ENCODE results near the gene ST14. TPM values are rescaled to one million over a fixed set of nuclear protein-coding genes. Genes with fewer than 3 reads are reported as not detected.

Gene ST14
- total RNA-seq, 1 experiment from 2014 or later: 1.8 TPM

GRCh38 chr11:130199792-130200191 is 40.2 kb downstream of the ST14 start:
- H3K27ac ChIP-seq (ENCODE audit: low read length): no peak overlapping the region
- in situ Hi-C loops (cut with HindIII; ENCODE audit: low pct_unique_long_range_greater_than_20kb, low sequenced_read_pairs): no loop called here
- no TSS peak for BruUV-seq (replicated peaks)
- ChIA-PET POLR2A (no interaction called here), CTCF (no interaction called here)
- H3K4me1 ChIP-seq (ENCODE audit: control insufficient read depth, insufficient read depth, low read length): no peaks in the 10 kb centered on the region
- TF ChIP-seq CTCF (IDR thresholded peaks at IDR 0.05) (no peak), SIN3A (IDR thresholded peaks at IDR 0.05; ENCODE audit: borderline replicate concordance, insufficient read depth, low read depth, low read length) (no peak), TCF7L2 (IDR thresholded peaks at IDR 0.05; ENCODE audit: low read depth, low read length) (no peak), REST (IDR thresholded peaks at IDR 0.05; ENCODE audit: insufficient read depth in 1 of 2, low read depth in 2 of 2, low read length in 1 of 2) (no peak), POLR2AphosphoS5 (IDR thresholded peaks at IDR 0.05; ENCODE audit: low read depth, low read length) (no peak)
- intact Hi-C loops (cut with micrococcal nuclease; ENCODE audit: unreplicated experiment): no loop called here
- no peak for ATAC-seq
- DNase-seq (ENCODE audit: low read depth, low spot score): no peak
- H3K36me3 ChIP-seq (ENCODE audit: control insufficient read depth, insufficient read depth, low read length): no peaks in the 10 kb centered on the region
- H3K27me3 ChIP-seq (ENCODE audit: control insufficient read depth, insufficient read depth, low read length): no peaks in the 10 kb centered on the region
- H3K9me3 ChIP-seq (ENCODE audit: control insufficient read depth, insufficient read depth, low read depth, low read length): no peaks in the 10 kb centered on the region
- no peak overlapping the region for H3K4me3 ChIP-seq (ENCODE audit: low read depth in 2 of 2, low read length in 2 of 2)

- TF ChIP-seq SIN3A (IDR thresholded peaks at IDR 0.05; ENCODE audit: borderline replicate concordance, insufficient read depth, low read depth, low read length) (no peak), CTCF (IDR thresholded peaks at IDR 0.05) (no peak), POLR2AphosphoS5 (IDR thresholded peaks at IDR 0.05; ENCODE audit: low read depth, low read length) (no peak), REST (IDR thresholded peaks at IDR 0.05; ENCODE audit: insufficient read depth in 1 of 2, low read depth in 2 of 2, low read length in 1 of 2) (no peak), TCF7L2 (IDR thresholded peaks at IDR 0.05; ENCODE audit: low read depth, low read length) (no peak)
- Histone ChIP-seq H3K4me3 (ENCODE audit: low read depth in 2 of 2, low read length in 2 of 2) (no peak overlapping the region), H3K9me3 (ENCODE audit: control insufficient read depth, insufficient read depth, low read depth, low read length) (no peaks in the 10 kb centered on the region), H3K36me3 (ENCODE audit: control insufficient read depth, insufficient read depth, low read length) (no peaks in the 10 kb centered on the region), H3K27ac (ENCODE audit: low read length) (no peak overlapping the region), H3K4me1 (ENCODE audit: control insufficient read depth, insufficient read depth, low read length) (no peaks in the 10 kb centered on the region), H3K27me3 (ENCODE audit: control insufficient read depth, insufficient read depth, low read length) (no peaks in the 10 kb centered on the region)
- BruUV-seq (replicated peaks): no TSS peak
- ChIA-PET CTCF (no interaction called here), POLR2A (no interaction called here)
- DNase-seq (ENCODE audit: low read depth, low spot score) (no peak), ATAC-seq (0 out of 2 replicates have a peak, but pooled peaks have one; percentile 13)
- in situ Hi-C loops (cut with HindIII; ENCODE audit: low pct_unique_long_range_greater_than_20kb, low sequenced_read_pairs): no loop called here
- intact Hi-C loops (cut with micrococcal nuclease; ENCODE audit: unreplicated experiment): no loop called here
Observed at GRCh38 chr11:130201026-130201425, 41.4 kb downstream of the ST14 start.
